Endodermal cell (in vitro differentiated cells): ENCODE data around the gene CPAMD8. TPM values are rescaled to one million over a fixed set of nuclear protein-coding genes. Genes with fewer than 3 reads are reported as not detected.

Experiments
- DNase-seq: peaks from one replicate; pipeline ENCODE4 v3.0.0-alpha.2; 2017
- H3K27ac ChIP-seq: 2 replicates; pipeline ENCODE4 v1.5.1; 2013; ENCODE audit warnings: mild to moderate bottlenecking, low read depth, low read length, moderate library complexity
- H3K27me3 ChIP-seq: 2 replicates; pipeline ENCODE4 v1.6.1; 2013; ENCODE audit warnings: mild to moderate bottlenecking, low read length, moderate library complexity; ENCODE audit not compliant: insufficient read depth, control insufficient read depth, poor library complexity, severe bottlenecking
- H3K36me3 ChIP-seq: 2 replicates; pipeline ENCODE4 v1.7.0; 2013; ENCODE audit warnings: mild to moderate bottlenecking, low read length, moderate library complexity; ENCODE audit not compliant: control insufficient read depth, insufficient read depth
- H3K4me1 ChIP-seq: one replicate; pipeline ENCODE4 v1.7.0; 2013; ENCODE audit warnings: low read length; ENCODE audit not compliant: control insufficient read depth, insufficient read depth
- H3K4me3 ChIP-seq: 2 replicates; pipeline ENCODE4 v1.5.1; 2013; ENCODE audit warnings: mild to moderate bottlenecking, low read length, moderate library complexity
- H3K9ac ChIP-seq: 2 replicates; pipeline ENCODE4 v1.6.1; 2013; ENCODE audit warnings: mild to moderate bottlenecking, low read length, moderate library complexity; ENCODE audit not compliant: poor library complexity, severe bottlenecking; ENCODE audit errors: extremely low read depth
- H3K9me3 ChIP-seq: 2 replicates; pipeline ENCODE4 v1.6.1; 2013; ENCODE audit warnings: mild to moderate bottlenecking, low read length, moderate library complexity; ENCODE audit not compliant: control insufficient read depth
- H3K27ac Mint-ChIP-seq: 2 replicates; pipeline ENCODE4 v1.8.0; 2020; ENCODE audit warnings: mixed read lengths
- H3K27me3 Mint-ChIP-seq: 2 replicates; pipeline ENCODE4 v1.8.0; 2021; ENCODE audit warnings: mild to moderate bottlenecking, mixed read lengths; ENCODE audit not compliant: insufficient read depth
- H3K36me3 Mint-ChIP-seq: 2 replicates; pipeline ENCODE4 v1.8.0; 2020; ENCODE audit warnings: low read depth, mixed read lengths
- H3K4me1 Mint-ChIP-seq: 2 replicates; pipeline ENCODE4 v1.8.0; 2020; ENCODE audit warnings: mixed read lengths
- H3K4me3 Mint-ChIP-seq: 2 replicates; pipeline ENCODE4 v1.8.0; 2020; ENCODE audit warnings: mild to moderate bottlenecking, moderate library complexity, mixed read lengths
- H3K9me3 Mint-ChIP-seq: 2 replicates; pipeline ENCODE4 v1.8.0; 2020; ENCODE audit warnings: mild to moderate bottlenecking, mixed read lengths
- WGBS, 2 experiments: methylation state at CpG; one replicate each; pipeline versions ENCODE4 v1.1.5 to v1.1.7; 2013; ENCODE audit warnings: missing lambda C conversion rate in 2 of 2, mixed read lengths in 1 of 2; ENCODE audit not compliant: insufficient coverage in 1 of 2, insufficient read length in 1 of 2; 5-methylcytosine and 5-hydroxymethylcytosine counted together
- total RNA-seq, 2 donors: library from RNA; stranded (reverse); fragmentation: NEBNext Ultra II Directional in 1 of 2; extraction: Animal tissue kit (Norgen Biotek cat#: 25700) in 1 of 2; gene quantifications; 2 replicates in 1 of 2; 3 replicates in 1 of 2; pipeline ENCODE4 v1.2.1, GENCODE V29; 2021
- TF ChIP-seq, protein P1 (sequence below): fragments of 200-600 bp; sonication (generic); conservative IDR thresholded peaks from 2 replicates; pipeline ENCODE4 v1.5.0; 2021; ENCODE audit warnings: antibody characterized with exemption, mild to moderate bottlenecking

CPAMD8 gene
- total RNA-seq, 2 donors from 2014 or later = 19.7 to 22.9 TPM

DNA sequence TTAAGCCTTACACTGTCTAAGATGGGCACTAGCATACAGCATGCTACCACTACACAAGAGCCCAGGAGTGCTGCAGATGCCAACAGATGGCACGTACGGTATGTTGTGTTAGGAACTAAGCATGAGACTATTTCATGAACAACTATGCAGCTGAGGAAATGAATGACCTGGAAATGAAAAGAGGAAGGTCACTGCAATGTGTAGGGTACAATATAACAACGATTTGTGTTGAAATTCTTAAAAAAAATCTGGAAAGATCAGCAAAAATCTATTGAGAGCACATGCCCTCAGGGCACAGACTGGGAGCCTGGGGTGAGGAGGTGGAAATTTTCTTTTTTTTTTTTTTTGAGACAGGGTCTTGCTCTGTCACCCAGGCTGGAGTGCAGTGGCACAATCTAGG, 34.2 kb upstream of the CPAMD8 start:
- Mint-ChIP-seq H3K27ac (no peak overlapping the region), H3K9me3 (no peaks in the 10 kb centered on the region), H3K4me1 (no peaks in the 10 kb centered on the region), H3K36me3 (peaks cover 38% of the 10 kb centered on the region), H3K4me3 (no peak overlapping the region), H3K27me3 (no peaks in the 10 kb centered on the region)
- TF ChIP-seq, protein P1, sequence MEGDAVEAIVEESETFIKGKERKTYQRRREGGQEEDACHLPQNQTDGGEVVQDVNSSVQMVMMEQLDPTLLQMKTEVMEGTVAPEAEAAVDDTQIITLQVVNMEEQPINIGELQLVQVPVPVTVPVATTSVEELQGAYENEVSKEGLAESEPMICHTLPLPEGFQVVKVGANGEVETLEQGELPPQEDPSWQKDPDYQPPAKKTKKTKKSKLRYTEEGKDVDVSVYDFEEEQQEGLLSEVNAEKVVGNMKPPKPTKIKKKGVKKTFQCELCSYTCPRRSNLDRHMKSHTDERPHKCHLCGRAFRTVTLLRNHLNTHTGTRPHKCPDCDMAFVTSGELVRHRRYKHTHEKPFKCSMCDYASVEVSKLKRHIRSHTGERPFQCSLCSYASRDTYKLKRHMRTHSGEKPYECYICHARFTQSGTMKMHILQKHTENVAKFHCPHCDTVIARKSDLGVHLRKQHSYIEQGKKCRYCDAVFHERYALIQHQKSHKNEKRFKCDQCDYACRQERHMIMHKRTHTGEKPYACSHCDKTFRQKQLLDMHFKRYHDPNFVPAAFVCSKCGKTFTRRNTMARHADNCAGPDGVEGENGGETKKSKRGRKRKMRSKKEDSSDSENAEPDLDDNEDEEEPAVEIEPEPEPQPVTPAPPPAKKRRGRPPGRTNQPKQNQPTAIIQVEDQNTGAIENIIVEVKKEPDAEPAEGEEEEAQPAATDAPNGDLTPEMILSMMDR = no peak
- Histone ChIP-seq H3K36me3 (peaks cover 65% of the 10 kb centered on the region), H3K9me3 (peaks cover 18% of the 10 kb centered on the region), H3K9ac (no peak overlapping the region), H3K27ac (no peak overlapping the region), H3K27me3 (no peaks in the 10 kb centered on the region), H3K4me1 (no peaks in the 10 kb centered on the region), H3K4me3 (no peak overlapping the region)
- 92 to 93% methylated on average over 3 of the region's 3 CpGs for WGBS, 2 experiments
- no peak for DNase-seq

DNA sequence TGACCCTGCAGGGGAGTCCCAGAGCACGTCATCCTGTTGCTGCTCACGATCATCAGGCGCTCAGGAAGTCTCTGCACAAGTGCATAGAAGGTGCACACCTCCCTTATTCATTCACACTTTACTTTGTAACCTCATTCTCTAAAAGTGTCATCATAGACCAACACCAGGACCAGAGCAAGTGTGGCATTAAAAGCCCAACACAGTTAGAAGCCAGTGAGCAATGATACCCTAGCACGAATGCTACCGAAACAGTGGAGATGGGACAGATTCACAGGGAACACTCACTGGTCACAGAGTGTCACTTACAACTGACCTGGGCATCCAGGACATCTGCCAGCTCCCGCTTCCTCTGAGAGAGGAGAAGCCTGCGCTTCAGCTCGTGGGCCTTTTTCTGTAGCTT, 31.6 kb upstream of the CPAMD8 start:
- H3K27ac ChIP-seq = no peak overlapping the region
- peaks cover 58% of the 10 kb centered on the region for H3K36me3 ChIP-seq
- peaks cover 11% of the 10 kb centered on the region for H3K9me3 ChIP-seq
- H3K4me3 ChIP-seq = no peak overlapping the region
- peaks cover 31% of the 10 kb centered on the region for H3K36me3 Mint-ChIP-seq
- H3K27me3 ChIP-seq = no peaks in the 10 kb centered on the region
- TF ChIP-seq, protein P1 = no peak
- H3K9me3 Mint-ChIP-seq = no peaks in the 10 kb centered on the region
- H3K4me1 ChIP-seq = no peaks in the 10 kb centered on the region
- no peak overlapping the region for H3K9ac ChIP-seq
- H3K27me3 Mint-ChIP-seq = no peaks in the 10 kb centered on the region
- WGBS, 2 experiments = 98 to 100% methylated on average over 8 of the region's 8 CpGs
- no peak overlapping the region for H3K4me3 Mint-ChIP-seq
- DNase-seq = no peak
- H3K4me1 Mint-ChIP-seq = no peaks in the 10 kb centered on the region
- H3K27ac Mint-ChIP-seq = no peak overlapping the region

DNA sequence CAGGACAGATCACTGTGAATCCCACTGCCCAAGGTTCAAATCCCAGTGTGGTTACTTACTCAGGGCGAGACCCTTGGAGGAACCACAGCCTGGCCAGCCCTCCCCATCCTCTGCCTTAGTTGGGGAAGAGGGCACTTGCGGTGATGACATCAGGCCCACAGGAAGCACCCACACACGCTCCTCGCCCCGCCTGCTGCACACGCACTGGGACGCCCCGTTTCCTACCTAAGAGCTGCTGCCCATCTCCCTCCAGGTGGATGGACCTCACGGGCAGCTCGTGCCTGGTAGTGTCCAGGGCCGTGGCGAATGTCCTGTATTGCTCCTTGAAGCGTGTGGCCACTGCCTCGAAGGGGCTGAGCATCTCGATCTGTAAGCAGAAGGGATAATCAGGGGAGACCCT, 29.0 kb upstream of the CPAMD8 start:
- TF ChIP-seq, protein P1 = no peak
- WGBS, 2 experiments = 94 to 97% methylated on average over 15 of the region's 15 CpGs
- DNase-seq = no peak
- Histone ChIP-seq H3K4me3 (no peak overlapping the region), H3K27me3 (no peaks in the 10 kb centered on the region), H3K36me3 (peaks cover 60% of the 10 kb centered on the region), H3K9me3 (peaks cover 11% of the 10 kb centered on the region), H3K9ac (no peak overlapping the region), H3K27ac (no peak overlapping the region), H3K4me1 (no peaks in the 10 kb centered on the region)
- H3K9me3 Mint-ChIP-seq = no peaks in the 10 kb centered on the region
- H3K4me3 Mint-ChIP-seq = no peak overlapping the region
- no peaks in the 10 kb centered on the region for H3K4me1 Mint-ChIP-seq
- H3K36me3 Mint-ChIP-seq = peaks cover 49% of the 10 kb centered on the region
- H3K27ac Mint-ChIP-seq = no peak overlapping the region
- no peaks in the 10 kb centered on the region for H3K27me3 Mint-ChIP-seq
